OCI-LY7 (cell line): Measurements from ENCODE around the gene SBF2. TPM values are rescaled to one million over a fixed set of nuclear protein-coding genes. Genes with fewer than 3 reads are reported as not detected.
"Not testable (repeated sequence)": the region's sequence is repeated elsewhere in the genome, so short reads cannot be mapped to it uniquely, and the experiment has no call there.

Source experiments
- BruUV-seq: library from RNA; stranded (reverse); fragments of 400-500 nt; replicated peaks from 2 replicates; lab custom pipeline; 2021; lab: Mats Ljungman, UMichigan
- CTCF ChIA-PET: fragments of 300-600 bp; sonication (Branson Sonifier 250); formaldehyde crosslinking; loops from one replicate; lab custom pipeline; 2022; ENCODE audit warnings: antibody characterized with exemption; ENCODE audit not compliant: unreplicated experiment; lab: Charles Lee
- POLR2A ChIA-PET: fragments of 300-600 bp; sonication (Branson Sonifier 250); formaldehyde crosslinking; loops from one replicate; lab custom pipeline; 2022; ENCODE audit warnings: antibody characterized with exemption; lab: Charles Lee
- DNase-seq: peaks from one replicate; pipeline ENCODE4 v3.0.0-alpha.2; 2015; ENCODE audit warnings: low spot score
- H2AFZ ChIP-seq: fragments of 200-600 bp; sonication (generic), shearing (Covaris generic); 2 replicates; pipeline ENCODE4 v1.6.1; 2014; ENCODE audit warnings: mild to moderate bottlenecking, antibody characterized with exemption, low read length, moderate library complexity
- H3K27ac ChIP-seq: fragments of 200-600 bp; sonication (generic); 2 replicates; pipeline ENCODE4 v1.5.1; 2014; ENCODE audit warnings: mixed run types, low read depth, mild to moderate bottlenecking, moderate library complexity, low read length, inconsistent platforms; ENCODE audit not compliant: poor library complexity, severe bottlenecking
- H3K36me3 ChIP-seq: fragments of 200-600 bp; sonication (generic); 2 replicates; pipeline ENCODE4 v1.6.1; 2014; ENCODE audit warnings: mild to moderate bottlenecking, antibody characterized with exemption, low read length, moderate library complexity, mixed read lengths; ENCODE audit not compliant: insufficient read depth
- H3K4me1 ChIP-seq: fragments of 200-600 bp; sonication (generic); 2 replicates; pipeline ENCODE4 v1.5.1; 2014; ENCODE audit warnings: mild to moderate bottlenecking, low read length; ENCODE audit not compliant: insufficient read depth, poor library complexity, severe bottlenecking
- H3K4me2 ChIP-seq: fragments of 200-600 bp; sonication (generic); 2 replicates; pipeline ENCODE4 v1.6.1; 2014; ENCODE audit warnings: mild to moderate bottlenecking, low read length
- H3K4me3 ChIP-seq: fragments of 200-600 bp; sonication (generic); 2 replicates; pipeline ENCODE4 v1.5.1; 2014; ENCODE audit warnings: mild to moderate bottlenecking, low read depth, low read length; ENCODE audit not compliant: poor library complexity, severe bottlenecking
- H3K79me2 ChIP-seq: fragments of 200-600 bp; sonication (generic); 2 replicates; pipeline ENCODE4 v1.6.1; 2016; ENCODE audit warnings: low read depth, mild to moderate bottlenecking, low read length, moderate library complexity, mixed read lengths; ENCODE audit not compliant: insufficient read depth
- H3K9me2 ChIP-seq: fragments of 200-600 bp; sonication (generic); 2 replicates; pipeline ENCODE4 v1.6.1; 2016; ENCODE audit warnings: mild to moderate bottlenecking, low read length, mixed read lengths; ENCODE audit not compliant: insufficient read depth
- H3K9me3 ChIP-seq: fragments of 200-600 bp; sonication (generic); 2 replicates; pipeline ENCODE4 v1.6.1; 2014; ENCODE audit warnings: mild to moderate bottlenecking, mixed run types, low read length, mixed read lengths
- H4K20me1 ChIP-seq: fragments of 200-600 bp; sonication (generic); 2 replicates; pipeline ENCODE4 v1.6.1; 2014; ENCODE audit warnings: mild to moderate bottlenecking, antibody characterized with exemption, low read length, moderate library complexity, mixed read lengths; ENCODE audit not compliant: insufficient read depth
- CTCF ChIP-seq: fragments of 200-600 bp; sonication (generic); conservative IDR thresholded peaks from 2 replicates; pipeline ENCODE4 v1.5.1; 2014; ENCODE audit warnings: mild to moderate bottlenecking, antibody characterized with exemption, low read length, moderate library complexity, mixed read lengths
- EZH2phosphoT487 ChIP-seq: fragments of 200-600 bp; sonication (generic); IDR thresholded peaks from 2 replicates; pipeline ENCODE4 v1.6.1; 2018; ENCODE audit warnings: low read depth, borderline replicate concordance, mild to moderate bottlenecking, mixed run types, antibody characterized with exemption, low read length, moderate library complexity, mixed read lengths
- intact Hi-C: fragments of 100-400 bp; cut with micrococcal nuclease; formaldehyde crosslinking; loops from one replicate; pipeline ENCODE4 v1.10.0; 2022; ENCODE audit not compliant: unreplicated experiment
- total RNA-seq, 2 experiments: library from RNA; depleted of rRNA in 1 of 2; stranded (reverse); fragments of >200 nt in 1 of 2; shearing (Covaris generic) in 1 of 2; gene quantifications; 2 replicates each; pipeline ENCODE4 v1.2.3, GENCODE V29; 2014 to 2022

SBF2 gene
- total RNA-seq, 2 experiments from 2014 or later: 12.9 to 14.3 TPM

- ChIA-PET POLR2A (interaction anchor here (0.7 kb wide), 1 partner anchor 15 kb away, joined by 4 read pairs; no protein-coding TSS in a partner anchor), CTCF (no interaction called here)
- DNase-seq: no peak
- intact Hi-C loops: no loop called here
- BruUV-seq: no TSS peak
- no peak overlapping the region for H3K4me2 ChIP-seq
- no peaks in the 10 kb centered on the region for H3K9me2 ChIP-seq
- TF ChIP-seq CTCF (no peak), EZH2phosphoT487 (no peak)
- no peak overlapping the region for H3K27ac ChIP-seq
- H2AFZ ChIP-seq: no peak overlapping the region
- peaks cover 7% of the 10 kb centered on the region for H3K4me1 ChIP-seq
- no peaks in the 10 kb centered on the region for H4K20me1 ChIP-seq
- H3K36me3 ChIP-seq: no peaks in the 10 kb centered on the region
- H3K9me3 ChIP-seq: no peaks in the 10 kb centered on the region; the same call in 1 of the 2 replicates
- no peak overlapping the region for H3K4me3 ChIP-seq
- no peaks in the 10 kb centered on the region for H3K79me2 ChIP-seq
Measured at GRCh38 chr11:9943386-9944110, 350.5 kb downstream of the SBF2 start.

- H3K9me3 ChIP-seq: no peaks in the 10 kb centered on the region; the same call in 1 of the 2 replicates
- H2AFZ ChIP-seq: no peak overlapping the region
- no peak overlapping the region for H3K4me2 ChIP-seq
- ChIA-PET POLR2A (interaction anchor here (0.7 kb wide), 1 partner anchor 29 kb away, joined by 3 read pairs; no protein-coding TSS in a partner anchor), CTCF (no interaction called here)
- H3K36me3 ChIP-seq: no peaks in the 10 kb centered on the region
- no peaks in the 10 kb centered on the region for H4K20me1 ChIP-seq
- no peak for DNase-seq
- intact Hi-C loops: no loop called here
- no peaks in the 10 kb centered on the region for H3K79me2 ChIP-seq
- no peak overlapping the region for H3K4me3 ChIP-seq
- TF ChIP-seq EZH2phosphoT487 (no peak), CTCF (no peak)
- BruUV-seq: no TSS peak
- H3K9me2 ChIP-seq: no peaks in the 10 kb centered on the region
- H3K4me1 ChIP-seq: no peaks in the 10 kb centered on the region
- H3K27ac ChIP-seq: no peak overlapping the region
Measured at GRCh38 chr11:9941991-9942390, 352.0 kb downstream of the SBF2 start.

DNA sequence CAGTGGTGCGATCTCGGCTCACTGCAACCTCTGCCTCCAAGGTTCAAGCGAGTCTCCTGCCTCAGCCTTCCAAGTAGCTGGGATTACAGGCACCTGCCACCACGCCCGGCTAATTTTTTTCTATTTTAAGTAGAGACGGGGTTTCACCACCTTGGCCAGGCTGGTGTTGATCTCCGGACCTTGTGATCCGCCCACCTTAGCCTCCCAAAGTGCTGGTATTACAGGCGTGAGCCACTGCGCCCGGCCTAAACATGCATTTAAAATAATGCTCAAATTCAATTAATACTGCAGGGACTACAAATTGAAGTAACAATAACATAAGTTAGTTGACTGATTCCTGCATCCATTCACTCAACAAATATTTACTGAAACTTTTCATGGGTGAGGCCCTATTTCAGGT lies 354.9 kb downstream of the SBF2 start:
- BruUV-seq, H3K9me2 ChIP-seq, H3K36me3 ChIP-seq, H2AFZ ChIP-seq, H3K27ac ChIP-seq, H4K20me1 ChIP-seq, H3K4me3 ChIP-seq, H3K9me3 ChIP-seq, POLR2A ChIA-PET, intact Hi-C loops, H3K79me2 ChIP-seq, H3K4me2 ChIP-seq, DNase-seq, H3K4me1 ChIP-seq: not testable (repeated sequence)
- CTCF ChIA-PET: interaction anchor here (1.1 kb wide), 1 partner anchor 11 kb away, joined by 3 read pairs; no protein-coding TSS in a partner anchor
